GM06990 (cell line): ENCODE results near the gene NDUFAB1.
A peak's percentile ranks its signal among the peaks of the same experiment; 100 is the strongest.

Experiments
- DNase-seq: peaks from one replicate; pipeline ENCODE4 v3.0.0-alpha.2; 2011; ENCODE audit not compliant: insufficient read length; ENCODE audit errors: extremely low read depth
- H3K27me3 ChIP-seq: replicated peaks from 2 replicates; pipeline ENCODE4 v1.6.0; 2011; ENCODE audit warnings: low read length; ENCODE audit not compliant: control insufficient read depth, insufficient read depth
- H3K36me3 ChIP-seq: 2 replicates; pipeline ENCODE4 v1.5.1; 2011; ENCODE audit warnings: low read length; ENCODE audit not compliant: control insufficient read depth, insufficient read depth
- H3K4me3 ChIP-seq: replicated peaks from 2 replicates; pipeline ENCODE4 v1.5.1; 2011; ENCODE audit warnings: low read depth, mild to moderate bottlenecking, control low read depth, low read length
- CTCF ChIP-seq: IDR thresholded peaks from 2 replicates; pipeline ENCODE4 v1.5.1; 2011; ENCODE audit warnings: low read length, control low read depth, mild to moderate bottlenecking, inconsistent platforms; ENCODE audit not compliant: insufficient read depth, poor library complexity, severe bottlenecking

The NDUFAB1 gene

DNA sequence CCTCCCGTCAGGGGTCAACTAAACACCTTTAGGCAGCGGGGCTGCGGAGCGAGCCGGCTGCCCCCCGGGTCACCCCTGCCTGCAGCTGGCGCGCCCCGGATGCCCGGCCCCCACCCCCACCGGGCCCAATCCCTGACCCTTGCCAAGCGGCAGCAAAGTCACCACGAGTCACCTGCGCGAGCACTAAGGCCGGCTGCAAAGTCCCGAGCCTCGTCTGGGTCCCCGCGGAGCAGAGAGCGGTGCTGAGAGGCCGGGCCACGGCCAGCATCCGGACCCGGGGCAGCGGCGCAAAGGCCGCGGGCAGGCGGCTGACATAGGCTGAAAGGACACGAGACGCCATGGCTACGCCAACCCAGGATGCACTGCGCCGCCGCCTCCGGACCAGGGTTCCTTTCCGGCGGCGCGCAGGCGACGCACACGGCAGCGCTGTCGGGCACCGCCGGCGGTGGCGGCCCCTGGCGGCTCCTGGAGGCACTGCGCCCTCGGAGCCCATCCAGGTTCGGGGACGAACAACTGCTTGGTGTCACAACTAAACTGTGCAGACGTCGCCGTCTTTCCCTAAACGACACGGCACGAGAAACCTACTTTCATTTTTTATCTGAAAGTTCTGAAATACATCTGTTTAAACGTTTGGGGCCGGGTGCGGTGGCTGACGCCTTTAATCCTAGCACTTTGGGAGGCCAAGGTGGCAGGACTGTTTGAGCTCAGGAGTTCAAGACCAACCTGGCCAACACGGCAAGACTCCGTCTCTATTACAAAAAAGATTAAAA is at the start of gene NDUFAB1:
Gene NDUFAB1, minus strand, starts transcription at position 366 of the 770 bp plus-strand sequence. Its CDS starts 26 bp downstream, at position 340.
- Histone ChIP-seq H3K36me3 (peaks cover 10% of the 10 kb centered on the region), H3K4me3 (peak within 1 kb of the TSS; percentile 99), H3K27me3 (no peaks in the 10 kb centered on the region)
- peak; percentile 70 for TF ChIP-seq CTCF
- DNase-seq: peak; percentile 94

GRCh38 chr16:23642246-23642774 is 46.2 kb upstream of the NDUFAB1 start:
- H3K4me3 ChIP-seq: peak overlapping the region; percentile 100
- no peaks in the 10 kb centered on the region for H3K27me3 ChIP-seq
- DNase-seq: no peak
- H3K36me3 ChIP-seq: peaks cover 3% of the 10 kb centered on the region
- TF ChIP-seq CTCF: no peak

DNA sequence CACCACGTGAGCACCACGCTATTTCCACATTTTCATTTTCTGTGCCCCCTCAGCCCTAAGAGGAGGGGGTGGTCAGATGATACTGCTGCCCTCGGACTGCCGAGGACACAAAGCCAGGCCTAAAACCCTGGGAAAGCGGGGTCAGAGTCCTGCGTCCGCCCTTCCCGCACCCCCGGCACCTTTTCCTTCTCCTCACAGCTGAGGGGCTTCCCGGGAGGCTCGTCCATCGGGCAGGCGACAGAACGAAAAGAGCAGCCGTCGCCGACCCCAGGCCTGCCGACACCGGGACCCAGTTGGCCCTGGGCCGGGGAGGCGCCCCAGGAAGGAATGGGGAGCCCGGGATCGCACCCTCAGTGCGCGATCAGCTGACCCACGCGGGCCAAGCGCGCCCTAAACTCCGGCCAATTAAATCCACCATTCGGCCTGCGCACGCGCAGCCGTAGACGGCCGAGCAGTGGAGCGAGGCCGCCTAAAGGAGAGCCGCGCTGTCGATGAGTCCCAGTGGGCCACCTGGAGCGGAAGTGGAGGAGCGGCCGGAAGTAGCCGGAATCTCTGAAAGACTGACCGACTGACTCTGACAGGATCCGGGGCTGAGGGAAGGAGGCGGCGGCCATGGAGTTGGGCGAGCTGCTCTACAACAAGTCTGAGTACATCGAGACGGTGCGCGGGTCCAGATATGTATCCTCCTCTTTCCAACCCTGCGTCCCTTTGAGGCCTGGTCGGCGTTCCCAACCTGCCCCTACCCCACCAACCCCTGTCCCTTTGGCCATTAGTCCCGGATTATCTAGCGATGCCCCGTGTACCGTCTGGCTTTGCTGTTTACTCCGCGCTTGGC is 45.0 kb upstream of the NDUFAB1 start, which contains the start of the genes DCTN5 and PALB2:
Gene DCTN5, plus strand, starts transcription at position 536 of the 835 bp plus-strand sequence. Its CDS starts 77 bp downstream, at position 613.
Gene PALB2, minus strand, starts transcription at position 380 of the 835 bp plus-strand sequence. Its CDS starts 153 bp downstream, at position 227.
- Histone ChIP-seq H3K27me3 (no peaks in the 10 kb centered on the region), H3K4me3 (peak within 1 kb of the TSS; percentile 100), H3K36me3 (peaks cover 3% of the 10 kb centered on the region)
- TF ChIP-seq CTCF: no peak
- DNase-seq: peak; percentile 94

DNA sequence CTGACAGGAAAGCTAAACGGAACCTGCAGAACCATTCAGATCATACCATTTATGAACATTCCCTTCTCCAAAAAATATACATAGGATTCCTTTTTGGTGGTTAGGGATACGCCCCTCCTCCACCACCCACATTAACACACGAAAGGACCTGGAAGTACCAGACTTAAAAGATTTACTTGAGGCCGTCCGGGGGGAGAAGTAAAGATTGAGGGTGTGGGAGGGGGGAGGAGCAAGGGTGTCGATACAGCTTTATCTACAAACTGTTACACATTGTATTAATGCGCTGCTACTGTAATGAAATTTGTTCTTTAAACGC is 44.5 kb upstream of the NDUFAB1 start:
- Histone ChIP-seq H3K27me3 (no peaks in the 10 kb centered on the region), H3K36me3 (peaks cover 2% of the 10 kb centered on the region), H3K4me3 (peak overlapping the region; percentile 100)
- no peak for DNase-seq
- no peak for TF ChIP-seq CTCF

GRCh38 chr16:23635958-23636357 is 39.8 kb upstream of the NDUFAB1 start:
- Histone ChIP-seq H3K27me3 (no peaks in the 10 kb centered on the region), H3K4me3 (no peak overlapping the region), H3K36me3 (peaks cover 2% of the 10 kb centered on the region)
- no peak for TF ChIP-seq CTCF
- no peak for DNase-seq
